Left renal pelvis (tissue), 4 donors: ENCODE data around the gene COX17. TPM values are rescaled to one million over a fixed set of nuclear protein-coding genes. Genes with fewer than 3 reads are reported as not detected.

Experiments used
- DNase-seq, 4 donors: peaks; one replicate each; pipeline ENCODE4 v3.0.0-alpha.2; 2013; ENCODE audit warnings: low read depth in 4 of 4, low spot score in 3 of 4
- polyA plus RNA-seq, 4 donors: library from polyadenylated mRNA; unstranded; fragments of 120-200 nt; gene quantifications; one replicate each; pipeline ENCODE4 v1.2.1, GENCODE V29; 2013; ENCODE audit not compliant: insufficient read length in 4 of 4

The COX17 gene
- polyA plus RNA-seq, 4 donors = 20.7 to 64.0 (median 48.0) TPM

DNA sequence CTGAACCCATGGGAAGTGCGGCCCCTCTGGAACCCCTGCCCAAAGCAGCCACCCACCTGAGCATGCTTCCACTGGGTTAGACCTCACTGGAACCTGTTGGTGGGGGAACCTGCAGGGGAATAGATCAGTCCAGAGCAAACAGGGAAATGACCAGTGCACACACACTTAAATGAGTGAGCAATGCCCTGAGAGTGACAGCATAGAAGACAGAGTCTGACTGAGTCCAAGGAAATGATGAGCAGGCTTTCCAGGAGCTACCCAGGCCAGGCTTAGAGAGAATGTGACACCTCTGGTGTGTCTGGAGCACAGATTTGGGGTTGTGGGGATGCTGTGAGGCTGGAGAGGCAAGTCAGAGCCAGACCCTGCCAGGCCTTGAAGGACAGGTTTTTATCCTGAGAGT, 51.0 kb downstream of the COX17 start:
- DNase-seq = no peak

- no peak for DNase-seq
These were observed 51.6 kb downstream of the COX17 start for GRCh38 chr3:119625451-119626153.

DNA sequence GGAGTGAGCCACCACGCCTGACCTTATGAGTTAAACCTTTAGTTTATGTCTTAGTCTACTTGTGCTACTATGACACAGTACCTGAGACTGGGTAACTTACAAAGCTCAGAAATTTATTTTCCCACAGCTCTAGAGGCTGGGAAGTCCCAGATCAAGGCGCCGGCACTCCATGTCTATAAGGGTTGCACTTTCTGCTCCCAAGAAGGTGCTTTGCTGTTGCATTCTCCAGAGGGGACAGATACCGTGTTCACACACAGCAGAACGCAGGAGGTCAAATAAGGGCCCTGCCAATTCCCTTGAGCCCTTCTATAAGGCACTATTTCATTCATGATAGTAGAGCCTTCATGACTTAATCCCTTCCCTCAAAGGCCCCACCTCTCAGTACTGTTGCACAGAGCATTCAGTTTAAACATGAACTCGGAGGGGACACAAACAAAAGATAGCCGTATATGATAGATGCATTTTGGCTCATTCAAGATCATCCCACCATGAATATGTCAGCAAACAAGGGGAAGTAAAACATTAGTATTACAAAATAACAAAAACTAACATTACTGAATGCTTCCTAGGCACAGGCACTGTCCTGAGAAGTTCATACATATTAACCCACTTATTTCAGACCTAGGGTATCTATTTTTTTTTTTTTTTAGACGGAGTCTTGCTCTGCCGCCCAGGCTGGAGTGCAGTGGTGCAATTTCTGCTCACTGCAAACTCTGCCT, 53.0 kb downstream of the COX17 start:
- DNase-seq = no peak

GRCh38 chr3:119620899-119621298, 56.3 kb downstream of the COX17 start:
- DNase-seq = no peak

Other genes with a start within 250 kb of the COX17 start
- 10 to 100 TPM; 47.5 to 81.1 (median 56.8) TPM for gene TMEM39A, start 213.8 kb downstream of the COX17 start, polyA plus RNA-seq
- 10 to 100 TPM; 19.5 to 29.2 (median 27.0) TPM for gene POGLUT1, start 208.4 kb downstream of the COX17 start, polyA plus RNA-seq
- 100 to 1,000 TPM in 3 of 4 donors, 10 to 100 TPM in 1; 70.0 to 119 (median 109) TPM for gene TIMMDC1, start 178.9 kb downstream of the COX17 start, polyA plus RNA-seq
- under 1 TPM; 0.12 to 0.45 (median 0.30) TPM for gene CD80, start 117.8 kb downstream of the COX17 start, polyA plus RNA-seq
- gene ADPRH, start 97.9 kb downstream of the COX17 start, polyA plus RNA-seq = 1 to 10 TPM; 3.2 to 6.8 (median 6.5) TPM
- 1 to 10 TPM in 3 of 4 donors, under 1 TPM in 1; 0.35 to 7.6 (median 7.2) TPM for gene PLA1A, start 79.5 kb downstream of the COX17 start, polyA plus RNA-seq
- gene POPDC2, start 16.8 kb downstream of the COX17 start, polyA plus RNA-seq = 1 to 10 TPM; 2.7 to 8.4 (median 4.5) TPM
- gene CFAP91, start 25.6 kb upstream of the COX17 start, polyA plus RNA-seq = 10 to 100 TPM in 3 of 4 donors, 1 to 10 TPM in 1; 5.1 to 33.5 (median 25.6) TPM
- 1 to 10 TPM in 1 of 4 donors, under 1 TPM in 3; 0.18 to 1.1 (median 0.67) TPM for gene NR1I2, start 104.7 kb upstream of the COX17 start, polyA plus RNA-seq